HT-29 (cell line): ENCODE measurements around the gene SLC6A6. TPM values are rescaled to one million over a fixed set of nuclear protein-coding genes. Genes with fewer than 3 reads are reported as not detected.

Experiments used
- DNase-seq: peaks from one replicate; pipeline ENCODE4 v3.0.0-alpha.2; 2015; ENCODE audit warnings: low spot score
- total RNA-seq: library from RNA; depleted of rRNA; stranded (reverse); fragments of >200 nt; shearing (Covaris generic); gene quantifications from 2 replicates; pipeline ENCODE4 v1.2.3, GENCODE V29; 2014

SLC6A6 gene
- total RNA-seq, 1 experiment from 2014 or later = 51.5 TPM

GRCh38 chr3:14371573-14372474 is 30.6 kb upstream of the SLC6A6 start:
- DNase-seq = peak; percentile 90

- DNase-seq = no peak
Observed at GRCh38 chr3:14372587-14372986, 29.8 kb upstream of the SLC6A6 start.

- peak; percentile 10 for DNase-seq
Observed at GRCh38 chr3:14373753-14374376, 28.5 kb upstream of the SLC6A6 start.

GRCh38 chr3:14374444-14374883 is 27.9 kb upstream of the SLC6A6 start:
- peak; percentile 32 for DNase-seq

GRCh38 chr3:14375192-14375591 is 27.2 kb upstream of the SLC6A6 start:
- DNase-seq = no peak

- no peak for DNase-seq
Observed at GRCh38 chr3:14376348-14377043, 25.9 kb upstream of the SLC6A6 start.

- no peak for DNase-seq
Observed at GRCh38 chr3:14377044-14377837, 25.2 kb upstream of the SLC6A6 start.

- no peak for DNase-seq
Observed at GRCh38 chr3:14377838-14378169, 24.6 kb upstream of the SLC6A6 start.

GRCh38 chr3:14378415-14378814 is 24.0 kb upstream of the SLC6A6 start:
- DNase-seq = no peak

GRCh38 chr3:14379843-14380242 is 22.6 kb upstream of the SLC6A6 start:
- no peak for DNase-seq

- DNase-seq = no peak
Observed at GRCh38 chr3:14386254-14386653, 16.2 kb upstream of the SLC6A6 start.

GRCh38 chr3:14388201-14388600 is 14.2 kb upstream of the SLC6A6 start:
- DNase-seq = no peak

- DNase-seq = no peak
Observed at GRCh38 chr3:14389166-14389606, 13.2 kb upstream of the SLC6A6 start.

- no peak for DNase-seq
Observed at GRCh38 chr3:14389716-14390115, 12.7 kb upstream of the SLC6A6 start.

- DNase-seq = no peak
Observed at GRCh38 chr3:14391033-14391432, 11.4 kb upstream of the SLC6A6 start.

GRCh38 chr3:14392231-14392630 is 10.2 kb upstream of the SLC6A6 start:
- no peak for DNase-seq

GRCh38 chr3:14392803-14393319 is 9.5 kb upstream of the SLC6A6 start:
- no peak for DNase-seq

- no peak for DNase-seq
Observed at GRCh38 chr3:14393440-14394106, 8.8 kb upstream of the SLC6A6 start.

GRCh38 chr3:14396031-14396692 is 6.2 kb upstream of the SLC6A6 start:
- no peak for DNase-seq

- DNase-seq = no peak
Observed at GRCh38 chr3:14397046-14397445, 5.4 kb upstream of the SLC6A6 start.
